Tibial artery (tissue), 4 donors: ENCODE data around the gene CTNNA3.
"Not testable (repeated sequence)": the region's sequence is repeated elsewhere in the genome, so short reads cannot be mapped to it uniquely, and the experiment has no call there.

Experiments used
- DNase-seq, 2 donors: peaks; one replicate each; pipeline ENCODE4 v3.0.0-alpha.2; 2019
- H3K27ac ChIP-seq, 2 donors: fragments of 200-600 bp; sonication (generic) in 1 of 2; 1 replicate in 1 of 2; 2 replicates in 1 of 2; pipeline ENCODE4 v1.5.1; 2018 to 2019; ENCODE audit warnings: mild to moderate bottlenecking in 1 of 2
- H3K27me3 ChIP-seq, 2 donors: fragments of 200-600 bp; sonication (generic) in 1 of 2; one replicate each; pipeline versions ENCODE4 v1.5.1 to v1.6.0; 2016 to 2019
- H3K36me3 ChIP-seq, 3 donors: fragments of 200-600 bp; sonication (generic) in 2 of 3; one replicate each; pipeline ENCODE4 v1.5.1; 2016 to 2019; ENCODE audit warnings: mild to moderate bottlenecking in 2 of 3
- H3K4me1 ChIP-seq, 4 donors: fragments of 200-600 bp; sonication (generic) in 2 of 4; 1 replicate in 3 of 4; 2 replicates in 1 of 4; pipeline ENCODE4 v1.5.1; 2016 to 2019
- H3K4me3 ChIP-seq, 2 donors: fragments of 200-600 bp; sonication (generic) in 1 of 2; 1 replicate in 1 of 2; 2 replicates in 1 of 2; pipeline ENCODE4 v1.5.1; 2018 to 2019; ENCODE audit warnings: mild to moderate bottlenecking in 2 of 2
- H3K9me3 ChIP-seq, 3 donors: fragments of 200-600 bp; sonication (generic) in 1 of 3; one replicate each; pipeline ENCODE4 v1.5.1; 2016 to 2019
- CTCF ChIP-seq, 2 experiments: fragments of 200-600 bp in 1 of 2; fragments of 450-650 bp in 1 of 2; IDR thresholded peaks; one replicate each; pipeline ENCODE4 v1.5.1; 2017 to 2019; ENCODE audit warnings: antibody characterized with exemption in 2 of 2, mild to moderate bottlenecking in 1 of 2, moderate library complexity in 1 of 2
- intact Hi-C: fragments of 100-400 bp; cut with DNase I; formaldehyde crosslinking; loops from one replicate; pipeline ENCODE4 v1.15.0; 2023; ENCODE audit warnings: low total_unique reads

Gene CTNNA3

DNA sequence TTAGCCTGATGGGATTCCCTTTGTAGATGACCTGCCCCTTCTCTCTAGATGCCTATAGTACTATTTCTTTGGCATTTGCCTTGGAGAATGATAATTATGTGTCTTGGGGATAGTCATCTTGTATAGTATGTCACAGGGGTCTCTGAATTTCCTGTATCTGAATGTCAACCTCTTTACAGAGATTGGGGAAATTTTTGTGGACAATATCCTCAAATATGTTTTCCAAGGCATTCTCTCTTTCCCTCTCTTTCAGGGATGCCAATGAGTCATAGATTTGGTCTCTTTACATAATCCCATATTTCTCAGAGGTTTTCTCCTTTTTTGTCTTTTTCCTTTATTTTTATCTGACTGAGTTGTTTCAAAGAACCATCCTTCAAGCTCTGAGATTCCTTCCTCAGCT, 99.4 kb downstream of the CTNNA3 start:
- no peak overlapping the region for H3K27ac ChIP-seq
- H3K4me1 ChIP-seq, result no peaks in the 10 kb centered on the region
- no peak for TF ChIP-seq CTCF (IDR thresholded peaks at IDR 0.05)
- peaks cover 0 to 6% (median 0%) of the 10 kb centered on the region in 3 donors for H3K9me3 ChIP-seq
- no peak for DNase-seq
- H3K27me3 ChIP-seq, result no peaks in the 10 kb centered on the region
- H3K36me3 ChIP-seq, result no peaks in the 10 kb centered on the region
- intact Hi-C loops, result no loop called here
- no peak overlapping the region for H3K4me3 ChIP-seq

- TF ChIP-seq CTCF (IDR thresholded peaks at IDR 0.05), result no peak
- Histone ChIP-seq H3K4me3 (no peak overlapping the region), H3K36me3 (no peaks in the 10 kb centered on the region), H3K27me3 (no peaks in the 10 kb centered on the region), H3K9me3 (peaks cover 0 to 27% (median 12%) of the 10 kb centered on the region in 3 donors), H3K27ac (no peak overlapping the region), H3K4me1 (no peaks in the 10 kb centered on the region)
- DNase-seq, result no peak
- intact Hi-C loops, result no loop called here
Measured at GRCh38 chr10:67587771-67588170, 108.2 kb downstream of the CTNNA3 start.

- Histone ChIP-seq H3K4me3 (no peak overlapping the region), H3K27me3 (no peaks in the 10 kb centered on the region), H3K36me3 (no peaks in the 10 kb centered on the region), H3K9me3 (no peaks in the 10 kb centered on the region), H3K4me1 (no peaks in the 10 kb centered on the region), H3K27ac (no peak overlapping the region)
- DNase-seq, result no peak
- TF ChIP-seq CTCF (IDR thresholded peaks at IDR 0.05), result no peak
- intact Hi-C loops, result no loop called here
Measured at GRCh38 chr10:67575532-67575931, 120.5 kb downstream of the CTNNA3 start.

GRCh38 chr10:67573484-67573883, 122.5 kb downstream of the CTNNA3 start:
- no peak for DNase-seq
- Histone ChIP-seq H3K36me3 (no peaks in the 10 kb centered on the region), H3K9me3 (no peaks in the 10 kb centered on the region), H3K4me3 (no peak overlapping the region), H3K27ac (no peak overlapping the region), H3K4me1 (no peaks in the 10 kb centered on the region), H3K27me3 (no peaks in the 10 kb centered on the region)
- no peak for TF ChIP-seq CTCF (IDR thresholded peaks at IDR 0.05)
- intact Hi-C loops, result no loop called here

DNA sequence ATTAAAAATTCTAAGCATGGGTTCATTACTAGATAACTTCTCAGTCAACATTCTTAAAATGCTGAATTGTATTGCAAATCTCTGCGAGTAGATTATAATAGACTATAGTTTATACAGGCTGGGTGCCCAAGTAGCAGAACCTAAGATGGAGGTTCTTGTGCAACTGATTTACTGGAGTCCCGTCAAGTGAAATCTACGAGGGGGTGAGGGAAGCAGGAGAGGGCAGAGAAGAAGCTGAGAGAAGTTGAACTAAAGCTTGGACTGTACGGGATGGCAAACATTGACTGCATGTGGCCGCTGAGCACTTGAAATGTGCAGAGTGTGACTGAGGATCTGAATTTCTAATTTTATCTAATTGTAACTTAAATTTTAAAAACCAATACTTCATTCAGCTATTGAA, 124.5 kb downstream of the CTNNA3 start:
- no peaks in the 10 kb centered on the region for H3K36me3 ChIP-seq
- H3K27me3 ChIP-seq, result no peaks in the 10 kb centered on the region
- no peak overlapping the region for H3K27ac ChIP-seq
- H3K4me1 ChIP-seq, result no peaks in the 10 kb centered on the region
- no peak for DNase-seq
- no peak overlapping the region for H3K4me3 ChIP-seq
- no peaks in the 10 kb centered on the region for H3K9me3 ChIP-seq
- no peak for TF ChIP-seq CTCF (IDR thresholded peaks at IDR 0.05)
- intact Hi-C loops, result no loop called here

DNA sequence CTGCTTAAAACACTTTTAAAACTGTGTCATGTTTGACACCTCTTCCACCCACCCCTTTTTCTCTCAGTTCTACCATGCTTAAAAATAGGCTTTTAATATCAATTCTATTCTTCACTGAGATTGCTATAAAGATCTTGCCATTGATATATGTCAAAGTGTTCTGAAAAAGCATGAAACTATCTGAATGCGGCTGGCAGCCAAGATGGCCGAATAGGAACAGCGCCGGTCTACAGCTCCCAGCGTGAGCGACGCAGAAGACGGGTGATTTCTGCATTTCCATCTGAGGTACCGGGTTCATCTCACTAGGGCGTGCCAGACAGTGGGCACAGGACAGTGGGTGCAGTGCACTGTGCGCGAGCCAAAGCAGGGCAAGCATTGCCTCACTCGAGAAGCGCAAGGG, 137.7 kb downstream of the CTNNA3 start:
- H3K27ac ChIP-seq, H3K9me3 ChIP-seq, intact Hi-C loops, DNase-seq, H3K27me3 ChIP-seq, H3K4me3 ChIP-seq, H3K4me1 ChIP-seq, H3K36me3 ChIP-seq: not testable (repeated sequence)
